Subcutaneous abdominal adipose tissue (tissue), 5 donors: Measurements from ENCODE around the gene SDR39U1.

Source experiments
- H3K27ac ChIP-seq: one replicate; pipeline ENCODE4 v1.7.0; 2013; ENCODE audit warnings: low read depth, mild to moderate bottlenecking, inconsistent platforms, low read length, moderate library complexity
- H3K27me3 ChIP-seq, 5 donors: one replicate each; pipeline ENCODE4 v1.7.0; 2013; ENCODE audit warnings: low read length in 5 of 5, inconsistent platforms in 1 of 5; ENCODE audit not compliant: control insufficient read depth in 5 of 5, insufficient read depth in 4 of 5
- H3K36me3 ChIP-seq, 5 donors: one replicate each; pipeline ENCODE4 v1.7.0; 2013; ENCODE audit warnings: low read length in 5 of 5; ENCODE audit not compliant: control insufficient read depth in 5 of 5, insufficient read depth in 5 of 5
- H3K4me1 ChIP-seq, 5 donors: one replicate each; pipeline ENCODE4 v1.7.0; 2013; ENCODE audit warnings: low read length in 5 of 5, mild to moderate bottlenecking in 3 of 5, moderate library complexity in 1 of 5; ENCODE audit not compliant: control insufficient read depth in 5 of 5, insufficient read depth in 5 of 5
- H3K4me3 ChIP-seq, 5 donors: one replicate each; pipeline ENCODE4 v1.7.0; 2013; ENCODE audit warnings: low read length in 5 of 5, low read depth in 1 of 5
- H3K9ac ChIP-seq, 5 donors: one replicate each; pipeline ENCODE4 v1.7.0; 2013; ENCODE audit warnings: low read length in 5 of 5, mild to moderate bottlenecking in 4 of 5, moderate library complexity in 3 of 5
- H3K9me3 ChIP-seq, 5 donors: one replicate each; pipeline ENCODE4 v1.7.0; 2013; ENCODE audit warnings: low read length in 5 of 5; ENCODE audit not compliant: control insufficient read depth in 5 of 5
- donor health status: healthy.
- donor health status: healthy.
- donor health status: healthy.
- donor health status: healthy.
- donor health status: healthy.

The SDR39U1 gene

GRCh38 chr14:24437020-24437735 lies 5.4 kb downstream of the SDR39U1 start:
- Histone ChIP-seq H3K27ac (peak overlapping the region; percentile 99), H3K27me3 (no peaks in the 10 kb centered on the region), H3K4me1 (peaks cover 9 to 81% (median 61%) of the 10 kb centered on the region in 5 donors), H3K9ac (peak overlapping the region in 4 of 5 donors; percentile 45 to 53 (median 52)), H3K36me3 (peaks cover 21 to 78% (median 70%) of the 10 kb centered on the region in 5 donors), H3K4me3 (peak overlapping the region in 1 of 5 donors; percentile 11), H3K9me3 (no peaks in the 10 kb centered on the region)

- peaks cover 21 to 83% (median 74%) of the 10 kb centered on the region in 5 donors for H3K36me3 ChIP-seq
- H3K27me3 ChIP-seq = no peaks in the 10 kb centered on the region
- peak overlapping the region; percentile 99 for H3K27ac ChIP-seq
- no peaks in the 10 kb centered on the region for H3K9me3 ChIP-seq
- H3K4me1 ChIP-seq = peaks cover 10 to 81% (median 61%) of the 10 kb centered on the region in 5 donors
- H3K4me3 ChIP-seq = no peak overlapping the region
- H3K9ac ChIP-seq = peak overlapping the region; percentile 35 to 78 (median 51)
Observed at GRCh38 chr14:24436355-24437019, 6.1 kb downstream of the SDR39U1 start.

DNA sequence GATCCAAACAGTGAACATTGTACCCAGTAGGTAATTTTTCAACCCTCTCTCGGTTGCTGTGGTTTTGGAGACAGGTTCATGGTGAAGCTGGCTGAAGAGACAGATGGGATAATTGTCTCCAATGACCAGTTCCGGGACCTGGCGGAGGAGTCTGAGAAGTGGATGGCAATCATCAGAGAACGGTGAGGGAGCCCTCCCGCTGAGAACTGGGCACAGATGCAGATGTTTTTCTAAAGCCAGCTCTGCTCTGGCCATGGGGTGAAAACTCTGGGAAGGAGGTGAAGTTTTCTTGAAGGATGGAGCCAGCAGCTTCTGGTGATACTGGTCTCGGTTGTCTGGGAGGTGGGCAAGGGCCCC lies 6.6 kb downstream of the SDR39U1 start:
- Histone ChIP-seq H3K27me3 (no peaks in the 10 kb centered on the region), H3K4me1 (peaks cover 15 to 82% (median 61%) of the 10 kb centered on the region in 5 donors), H3K36me3 (peaks cover 21 to 80% (median 71%) of the 10 kb centered on the region in 5 donors), H3K4me3 (no peak overlapping the region), H3K9ac (peak overlapping the region; percentile 11 to 78 (median 42)), H3K9me3 (no peaks in the 10 kb centered on the region), H3K27ac (peak overlapping the region; percentile 99)

DNA sequence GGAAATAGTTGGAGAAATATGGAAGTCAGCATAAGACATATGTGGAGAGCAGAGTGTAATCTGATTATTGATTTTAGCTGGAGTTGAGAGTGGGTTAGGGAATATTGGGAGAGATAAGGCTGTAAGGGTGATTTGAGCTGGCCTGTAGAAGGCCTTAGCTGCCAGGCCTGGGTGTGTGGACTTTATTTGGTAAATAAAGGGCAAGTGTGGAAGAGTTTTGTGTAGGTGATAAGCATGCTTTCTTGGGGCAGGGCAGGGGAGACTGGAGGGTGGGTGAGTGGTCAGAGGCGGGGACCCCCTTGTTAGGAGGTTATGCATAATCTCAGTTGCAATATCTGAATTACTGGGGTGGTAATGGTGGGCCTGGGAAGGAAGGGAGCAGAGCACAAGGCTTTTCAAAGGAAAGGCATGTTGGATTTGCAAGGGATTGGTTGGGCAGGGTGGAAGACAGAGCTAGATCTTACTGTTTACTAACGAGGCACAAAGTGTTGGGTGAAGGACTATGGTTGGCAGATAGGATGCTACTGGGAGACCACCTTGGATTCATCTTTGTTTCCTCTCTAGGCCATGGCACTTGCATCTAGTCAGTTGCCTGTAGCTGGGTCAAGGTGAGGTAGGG lies 7.3 kb downstream of the SDR39U1 start:
- H3K36me3 ChIP-seq = peaks cover 21 to 74% (median 64%) of the 10 kb centered on the region in 5 donors
- peak overlapping the region; percentile 99 for H3K27ac ChIP-seq
- H3K9me3 ChIP-seq = no peaks in the 10 kb centered on the region
- H3K4me1 ChIP-seq = peaks cover 15 to 82% (median 61%) of the 10 kb centered on the region in 5 donors
- peak overlapping the region in 2 of 5 donors; percentile 0 to 5 for H3K9ac ChIP-seq
- H3K27me3 ChIP-seq = no peaks in the 10 kb centered on the region
- H3K4me3 ChIP-seq = no peak overlapping the region

GRCh38 chr14:24434676-24435075 lies 7.9 kb downstream of the SDR39U1 start:
- Histone ChIP-seq H3K4me1 (peaks cover 15 to 77% (median 55%) of the 10 kb centered on the region in 5 donors), H3K27ac (peak overlapping the region; percentile 99), H3K36me3 (peaks cover 21 to 68% (median 58%) of the 10 kb centered on the region in 5 donors), H3K4me3 (no peak overlapping the region), H3K9ac (peak overlapping the region in 2 of 5 donors; percentile 0 to 36), H3K9me3 (no peaks in the 10 kb centered on the region), H3K27me3 (no peaks in the 10 kb centered on the region)

- no peaks in the 10 kb centered on the region for H3K27me3 ChIP-seq
- peak overlapping the region; percentile 99 for H3K27ac ChIP-seq
- H3K36me3 ChIP-seq = peaks cover 21 to 61% (median 52%) of the 10 kb centered on the region in 5 donors
- no peak overlapping the region for H3K4me3 ChIP-seq
- no peak overlapping the region for H3K9ac ChIP-seq
- no peaks in the 10 kb centered on the region for H3K9me3 ChIP-seq
- peaks cover 15 to 79% (median 60%) of the 10 kb centered on the region in 5 donors for H3K4me1 ChIP-seq
Observed at GRCh38 chr14:24434036-24434435, 8.5 kb downstream of the SDR39U1 start.

- H3K9me3 ChIP-seq = no peaks in the 10 kb centered on the region
- no peaks in the 10 kb centered on the region for H3K27me3 ChIP-seq
- H3K9ac ChIP-seq = peak overlapping the region in 4 of 5 donors; percentile 7 to 77 (median 35)
- peaks cover 13 to 46% (median 37%) of the 10 kb centered on the region in 5 donors for H3K36me3 ChIP-seq
- peaks cover 13 to 69% (median 62%) of the 10 kb centered on the region in 5 donors for H3K4me1 ChIP-seq
- peak overlapping the region; percentile 99 for H3K27ac ChIP-seq
- H3K4me3 ChIP-seq = peak overlapping the region in 3 of 5 donors; percentile 14 to 91 (median 80)
Observed at GRCh38 chr14:24432259-24433131, 10.1 kb downstream of the SDR39U1 start.

DNA sequence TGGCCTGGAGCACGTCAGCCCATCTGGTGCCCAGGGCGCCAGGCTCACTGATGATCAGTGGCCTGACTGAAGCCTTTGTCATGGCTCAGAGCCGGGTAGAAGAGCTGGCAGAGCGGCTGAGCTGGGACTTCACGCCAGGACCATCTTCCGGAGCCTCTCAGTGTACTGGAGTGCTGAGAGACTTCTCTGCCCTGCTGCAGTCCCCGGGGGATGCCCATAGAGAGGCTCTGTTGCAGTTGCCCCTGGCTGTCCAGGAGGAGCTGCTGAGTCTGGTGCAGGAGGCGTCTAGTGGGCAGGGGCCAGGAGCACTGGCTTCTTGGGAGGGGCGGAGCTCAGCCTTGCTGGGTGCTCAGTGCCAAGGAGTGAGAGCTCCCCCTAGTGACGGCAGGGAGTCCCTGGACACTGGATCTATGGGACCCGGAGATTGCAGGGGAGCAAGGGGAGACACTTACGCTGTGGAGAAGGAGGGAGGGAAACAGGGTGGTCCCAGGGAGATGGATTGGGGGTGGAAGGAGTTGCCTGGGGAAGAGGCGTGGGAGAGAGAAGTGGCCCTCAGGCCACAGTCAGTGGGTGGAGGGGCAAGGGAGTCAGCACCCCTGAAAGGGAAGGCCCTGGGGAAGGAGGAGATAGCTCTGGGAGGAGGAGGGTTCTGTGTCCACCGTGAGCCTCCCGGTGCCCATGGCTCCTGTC lies 10.9 kb downstream of the SDR39U1 start:
- H3K4me1 ChIP-seq = peaks cover 11 to 61% (median 54%) of the 10 kb centered on the region in 5 donors
- H3K9me3 ChIP-seq = no peaks in the 10 kb centered on the region
- peak overlapping the region in 4 of 5 donors; percentile 89 to 97 (median 94) for H3K9ac ChIP-seq
- no peaks in the 10 kb centered on the region for H3K27me3 ChIP-seq
- peak overlapping the region; percentile 80 to 92 (median 89) for H3K4me3 ChIP-seq
- H3K27ac ChIP-seq = peak overlapping the region; percentile 99
- H3K36me3 ChIP-seq = peaks cover 13 to 38% (median 30%) of the 10 kb centered on the region in 5 donors
